Measurements from ENCODE around the gene HIF1A. TPM values are rescaled to one million over a fixed set of nuclear protein-coding genes. Genes with fewer than 3 reads are reported as not detected.

Gene HIF1A
- total and polyA plus RNA-seq, 2 experiments from 2014 or later = 113 to 242 TPM

- DNase-seq (ENCODE audit: low spot score) (no peak), ATAC-seq (no peak)
- Histone ChIP-seq H2AFZ (no peak overlapping the region), H3K9me2 (ENCODE audit: insufficient read depth) (no peaks in the 10 kb centered on the region), H4K20me1 (replicated peaks; ENCODE audit: insufficient read depth) (no peaks in the 10 kb centered on the region), H3K79me2 (replicated peaks; ENCODE audit: insufficient read depth) (no peaks in the 10 kb centered on the region), H3K27ac (ENCODE audit: low read depth) (no peak overlapping the region), H3K36me3 (ENCODE audit: insufficient read depth) (no peaks in the 10 kb centered on the region), H3K4me3 (no peak overlapping the region), H3K27me3 (ENCODE audit: insufficient read depth) (no peaks in the 10 kb centered on the region), H3F3A (replicated peaks; ENCODE audit: low read depth) (no peaks in the 10 kb centered on the region), H3K4me2 (no peak overlapping the region), H3K4me1 (ENCODE audit: insufficient read depth) (peaks cover 9% of the 10 kb centered on the region)
- H3K4me1 Mint-ChIP-seq = peaks cover 12% of the 10 kb centered on the region; the same call in 2 of the 3 replicates
- H3K27ac Mint-ChIP-seq = no peak overlapping the region
- no peaks in the 10 kb centered on the region; the same call in 2 of the 3 replicates for H3K36me3 Mint-ChIP-seq (ENCODE audit: low read depth)
- H3K9me3 Mint-ChIP-seq = no peaks in the 10 kb centered on the region; the same call in 2 of the 3 replicates
- TF ChIP-seq REST (IDR thresholded peaks at IDR 0.05; ENCODE audit: unreplicated experiment) = no peak
- no peak for TF ChIP-seq POLR2AphosphoS5 (IDR thresholded peaks at IDR 0.05; ENCODE audit: low read depth)
- no peak for TF ChIP-seq ZNF331 (CRISPR knock-in tag; IDR thresholded peaks at IDR 0.05; ENCODE audit: low read depth)
- TF ChIP-seq ETS1 (IDR thresholded peaks at IDR 0.05) = no peak
- no peak for TF ChIP-seq EZH2 (IDR thresholded peaks at IDR 0.05; ENCODE audit: low read depth, unreplicated experiment)
- TF ChIP-seq CTCF (conservative IDR thresholded peaks at IDR 0.05; ENCODE audit: low read depth in 2 of 2) = no peak
- no peak for TF ChIP-seq JUNB (IDR thresholded peaks at IDR 0.05; ENCODE audit: unreplicated experiment)
- no peak for TF ChIP-seq ZNF462 (CRISPR knock-in tag; IDR thresholded peaks at IDR 0.05)
- no peaks in the 10 kb centered on the region for H3K27me3 Mint-ChIP-seq (ENCODE audit: insufficient read depth, low read depth, poor library complexity)
- H3K4me3 Mint-ChIP-seq = no peak overlapping the region
These were observed 12.2 kb upstream of the HIF1A start for GRCh38 chr14:61683108-61683507.
